Stimulated activated CD4-positive, alpha-beta T cell treated with anti-CD3 and anti-CD28 coated beads, TNF-alpha, amount 100 ng/mL, for 4 hours (primary cell): Measurements from ENCODE around the gene ST3GAL3.

Experiments used
- DNase-seq, 3 experiments: peaks; one replicate each; pipeline ENCODE4 v3.0.0-alpha.2; 2020; ENCODE audit warnings: low read depth in 3 of 3

Gene ST3GAL3, protein sequence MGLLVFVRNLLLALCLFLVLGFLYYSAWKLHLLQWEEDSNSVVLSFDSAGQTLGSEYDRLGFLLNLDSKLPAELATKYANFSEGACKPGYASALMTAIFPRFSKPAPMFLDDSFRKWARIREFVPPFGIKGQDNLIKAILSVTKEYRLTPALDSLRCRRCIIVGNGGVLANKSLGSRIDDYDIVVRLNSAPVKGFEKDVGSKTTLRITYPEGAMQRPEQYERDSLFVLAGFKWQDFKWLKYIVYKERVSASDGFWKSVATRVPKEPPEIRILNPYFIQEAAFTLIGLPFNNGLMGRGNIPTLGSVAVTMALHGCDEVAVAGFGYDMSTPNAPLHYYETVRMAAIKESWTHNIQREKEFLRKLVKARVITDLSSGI

GRCh38 chr1:43707190-43708001 is at the start of gene ST3GAL3:
Gene ST3GAL3, plus strand, starts transcription at chr1:43707536. Its CDS starts 28,727 bp downstream, at chr1:43736263.
- DNase-seq, result peak; percentile 81 to 89 (median 87)

GRCh38 chr1:43659212-43660166 is 47.8 kb upstream of the ST3GAL3 start:
- DNase-seq, result no peak

DNA sequence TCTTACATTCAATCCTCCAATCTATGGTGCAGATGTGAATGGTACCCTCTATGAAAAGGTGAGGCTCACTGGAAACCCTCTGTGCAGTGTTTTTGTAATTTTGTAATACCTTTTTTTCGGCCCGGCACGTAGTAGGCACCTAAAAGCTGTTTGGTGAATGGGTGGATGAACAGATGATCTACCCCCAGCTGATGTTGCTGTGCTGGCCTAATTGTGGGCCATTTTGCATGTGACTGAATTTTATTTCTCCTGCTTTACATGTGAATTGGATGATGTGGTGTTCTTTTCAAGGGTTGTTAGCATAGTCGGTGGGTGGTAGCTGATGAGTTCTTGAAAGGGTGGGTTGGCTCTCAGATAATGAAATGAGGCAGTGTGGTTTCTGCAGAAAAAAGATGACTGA is 47.0 kb upstream of the ST3GAL3 start:
- no peak for DNase-seq

DNA sequence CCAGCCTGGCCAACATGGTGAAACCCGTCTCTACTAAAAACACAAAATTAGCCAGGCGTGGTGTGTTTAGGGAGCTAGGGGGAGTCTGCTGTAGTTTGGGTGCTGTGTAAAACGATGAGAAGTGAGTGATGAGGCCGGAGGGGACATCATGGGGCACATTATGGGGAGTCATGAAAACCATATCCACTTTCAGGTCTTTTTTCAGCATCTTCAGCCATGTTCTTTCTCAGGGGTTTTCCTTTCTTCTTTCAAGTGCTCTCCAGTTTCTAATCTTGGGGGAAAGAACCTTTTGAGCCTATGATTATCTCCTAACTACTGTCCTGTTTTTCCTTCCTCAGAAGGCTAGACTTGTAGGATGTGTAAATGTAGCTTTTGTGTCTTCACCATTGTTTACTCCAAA is 43.0 kb upstream of the ST3GAL3 start:
- DNase-seq, result no peak

GRCh38 chr1:43666608-43667007 is 40.7 kb upstream of the ST3GAL3 start:
- no peak for DNase-seq

- DNase-seq, result no peak
These were observed 38.4 kb upstream of the ST3GAL3 start for GRCh38 chr1:43668956-43669355.

DNA sequence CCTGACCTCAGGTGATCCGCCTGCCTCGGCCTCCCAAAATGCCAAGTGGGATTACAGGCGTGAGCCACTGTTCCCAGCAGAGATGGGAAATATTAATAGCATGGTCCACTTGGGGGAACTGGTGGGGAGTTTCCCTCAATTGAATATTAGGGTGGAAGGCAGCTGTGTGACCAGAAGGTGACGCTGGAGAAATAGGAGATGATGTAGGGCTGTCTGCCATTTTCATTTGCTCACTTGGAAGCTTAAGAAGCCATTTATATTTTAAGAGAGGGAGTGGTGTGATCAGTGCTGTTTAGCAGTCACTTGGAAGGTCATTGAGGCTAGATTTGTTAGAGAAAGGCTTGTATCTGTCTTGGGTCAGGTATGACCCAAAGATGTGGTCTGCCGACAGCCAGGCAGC is 37.5 kb upstream of the ST3GAL3 start:
- DNase-seq, result no peak

GRCh38 chr1:43671193-43671592 is 36.1 kb upstream of the ST3GAL3 start:
- no peak for DNase-seq

- DNase-seq, result no peak
These were observed 35.6 kb upstream of the ST3GAL3 start for GRCh38 chr1:43671626-43672330.

DNA sequence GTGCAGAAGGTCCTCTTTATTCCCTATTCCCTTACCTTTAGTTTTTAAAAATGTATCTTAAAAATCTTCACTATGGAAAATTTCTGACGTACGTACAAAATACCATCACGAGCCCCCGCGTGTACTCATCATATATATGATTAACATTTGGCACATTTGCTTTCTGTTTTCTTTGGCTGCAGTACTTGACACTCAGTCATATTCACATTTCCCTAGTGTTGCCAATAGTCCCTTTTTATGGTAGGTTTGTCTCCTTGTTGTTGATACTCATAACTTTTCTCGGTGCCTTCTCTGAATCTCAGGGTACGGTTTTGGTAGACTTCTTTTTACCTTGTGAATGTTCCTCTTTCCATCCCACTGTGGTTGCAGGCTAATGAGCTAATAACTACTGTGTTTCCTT is 34.1 kb upstream of the ST3GAL3 start:
- no peak for DNase-seq

GRCh38 chr1:43678940-43679339 is 28.4 kb upstream of the ST3GAL3 start:
- DNase-seq, result no peak

DNA sequence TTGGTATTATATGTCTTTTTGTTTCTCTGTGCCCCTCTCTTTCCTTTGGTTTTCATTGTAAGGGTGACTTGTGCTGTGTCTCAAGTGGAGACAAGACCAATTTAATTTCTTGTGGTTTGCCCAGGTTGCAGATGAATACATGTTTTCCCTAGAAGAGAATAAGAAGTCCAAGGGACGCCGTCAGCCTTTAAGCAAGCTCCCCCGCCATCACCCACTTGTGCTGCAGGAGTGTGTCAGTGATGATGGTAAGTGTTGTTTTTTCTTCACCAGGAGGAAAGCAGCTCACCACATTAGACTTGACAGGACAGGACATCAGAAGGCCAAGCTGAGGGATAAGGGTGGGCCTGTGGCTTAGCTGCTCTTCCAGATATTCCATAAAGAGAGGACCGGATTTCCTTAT is 23.8 kb upstream of the ST3GAL3 start:
- no peak for DNase-seq

GRCh38 chr1:43686801-43687200 is 20.5 kb upstream of the ST3GAL3 start:
- DNase-seq, result no peak

DNA sequence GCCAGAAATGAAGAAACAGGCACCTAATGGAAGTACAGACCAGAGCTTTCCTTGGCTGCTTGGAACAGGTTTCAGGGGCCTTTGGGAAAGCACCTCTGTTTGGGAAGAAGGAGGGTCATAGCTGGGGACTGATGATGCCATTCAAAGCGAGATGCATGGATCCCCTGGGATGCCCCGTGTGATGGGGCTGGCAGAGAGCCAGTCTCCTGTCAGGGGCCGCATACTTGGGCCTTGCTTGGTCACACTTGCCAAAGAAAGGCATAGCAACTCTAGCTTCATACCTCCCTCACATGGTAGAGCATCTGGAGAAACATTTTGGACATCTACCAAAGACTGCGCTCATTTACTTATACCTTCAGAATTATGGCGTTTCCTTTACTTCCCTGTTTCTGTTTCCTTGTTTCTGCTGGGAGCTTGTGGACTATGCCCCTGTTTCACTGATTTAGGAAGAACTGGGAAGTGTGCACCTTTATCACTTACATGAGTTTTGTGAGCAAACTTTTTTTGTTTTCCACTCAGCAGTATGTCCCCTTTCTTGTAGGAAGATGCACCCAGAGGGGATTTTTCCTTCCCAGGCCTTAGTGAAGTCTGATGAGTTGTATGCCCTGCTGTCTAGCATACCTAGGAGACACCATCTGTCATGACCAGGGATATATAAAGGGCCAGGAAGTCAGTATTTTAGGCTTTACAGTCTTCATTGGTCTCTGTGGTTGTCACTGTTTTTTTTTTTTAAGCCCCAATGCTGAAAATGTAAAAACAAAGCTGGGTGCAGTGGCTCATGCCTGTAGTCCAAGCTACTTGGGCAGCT is 19.8 kb upstream of the ST3GAL3 start:
- DNase-seq, result no peak

DNA sequence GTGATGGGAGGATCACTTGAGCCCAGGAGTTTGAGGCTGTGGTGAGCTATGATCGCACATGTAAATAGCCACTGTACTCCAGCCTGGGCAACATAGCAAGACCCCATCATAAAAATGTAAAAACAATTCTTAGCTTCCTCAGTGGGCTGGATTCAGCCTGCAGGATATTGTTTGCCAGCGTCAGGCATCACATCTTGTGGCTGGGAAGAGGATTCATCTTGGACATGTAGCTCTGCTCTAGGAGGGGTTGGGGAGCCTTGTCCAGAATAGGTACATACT is 19.3 kb upstream of the ST3GAL3 start:
- DNase-seq, result no peak

DNA sequence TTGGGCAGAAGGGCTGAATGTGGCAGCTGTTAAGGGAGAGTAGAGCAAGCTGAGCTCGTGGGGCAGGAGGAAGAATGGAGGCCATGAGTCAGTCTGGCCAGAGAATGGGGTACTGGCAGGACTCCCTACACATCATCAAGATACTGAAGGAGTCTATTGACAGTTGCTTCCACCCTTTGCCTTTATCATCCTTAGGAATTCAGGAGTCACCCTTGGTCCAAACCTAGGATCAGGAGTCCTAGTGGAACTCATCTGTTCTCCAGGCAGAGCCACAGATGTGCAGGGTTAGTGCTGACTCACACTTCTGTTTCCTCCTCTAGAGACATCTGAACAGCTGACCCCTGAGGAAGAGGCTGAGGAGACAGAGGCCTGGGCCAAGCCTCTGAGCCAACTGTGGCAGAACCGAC is 18.7 kb upstream of the ST3GAL3 start:
- no peak for DNase-seq

GRCh38 chr1:43689289-43689688 is 18.0 kb upstream of the ST3GAL3 start:
- no peak for DNase-seq

- no peak for DNase-seq
These were observed 15.2 kb upstream of the ST3GAL3 start for GRCh38 chr1:43691871-43692815.

DNA sequence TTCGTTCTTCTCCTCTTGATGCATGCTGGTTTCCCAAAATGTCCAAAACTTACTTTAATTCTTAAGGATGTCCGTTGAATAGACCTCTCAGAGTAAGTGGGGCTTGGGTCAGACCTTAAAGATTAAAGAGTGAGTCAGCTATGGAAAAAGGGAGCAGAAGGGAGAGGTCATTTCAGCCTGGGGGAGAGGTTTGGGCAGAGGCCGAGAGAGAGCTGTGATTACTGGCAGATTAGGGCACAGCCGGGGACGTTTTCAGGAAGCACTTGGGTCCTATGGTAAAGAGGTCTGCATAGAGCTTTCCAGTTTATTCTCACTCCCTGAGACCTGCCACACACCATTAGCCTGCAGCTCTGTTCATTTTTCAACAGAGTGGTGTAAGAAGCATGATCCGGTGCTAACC is 14.0 kb upstream of the ST3GAL3 start:
- DNase-seq, result no peak

- no peak for DNase-seq
These were observed 8.1 kb upstream of the ST3GAL3 start for GRCh38 chr1:43699281-43699680.
